Ishikawa (cell line): ENCODE data around the gene RSF1.

Experiments used
- CEBPB ChIP-seq: IDR thresholded peaks from 2 replicates; pipeline ENCODE4 v1.6.1; 2012
- CREB1 ChIP-seq: IDR thresholded peaks from 2 replicates; pipeline ENCODE4 v1.6.1; 2012; ENCODE audit warnings: low read depth
- EGR1 ChIP-seq: IDR thresholded peaks from 2 replicates; pipeline ENCODE4 v1.6.1; 2012
- EP300 ChIP-seq: IDR thresholded peaks from 2 replicates; pipeline ENCODE4 v1.6.1; 2012; ENCODE audit warnings: borderline replicate concordance
- FOXM1 ChIP-seq: IDR thresholded peaks from 2 replicates; pipeline ENCODE4 v1.6.1; 2012; ENCODE audit warnings: low read depth, borderline replicate concordance
- NFIC ChIP-seq: IDR thresholded peaks from 2 replicates; pipeline ENCODE4 v1.6.1; 2012
- RAD21 ChIP-seq: IDR thresholded peaks from 2 replicates; pipeline ENCODE4 v1.6.1; 2012; ENCODE audit warnings: low read depth
- TAF1 ChIP-seq: IDR thresholded peaks from 2 replicates; pipeline ENCODE4 v1.6.1; 2012; ENCODE audit warnings: low read depth, mild to moderate bottlenecking
- TCF12 ChIP-seq: IDR thresholded peaks from 2 replicates; pipeline ENCODE4 v1.6.1; 2012; ENCODE audit warnings: low read depth
- TEAD4 ChIP-seq: IDR thresholded peaks from 2 replicates; pipeline ENCODE4 v1.6.1; 2012
- YY1 ChIP-seq: IDR thresholded peaks from 2 replicates; pipeline ENCODE4 v1.6.1; 2012; ENCODE audit warnings: low read depth
- ZBTB7A ChIP-seq: IDR thresholded peaks from 2 replicates; pipeline ENCODE4 v1.6.1; 2012; ENCODE audit warnings: low read depth
- TF ChIP-seq, protein P1 (sequence below): IDR thresholded peaks from 2 replicates; pipeline ENCODE4 v1.6.1; 2012; ENCODE audit warnings: low read depth, mild to moderate bottlenecking
- TF ChIP-seq, protein P2 (sequence below): IDR thresholded peaks from 2 replicates; pipeline ENCODE4 v1.6.1; 2012
- TF ChIP-seq, protein P3 (sequence below): IDR thresholded peaks from 2 replicates; pipeline ENCODE4 v1.6.1; 2012

Gene RSF1

DNA sequence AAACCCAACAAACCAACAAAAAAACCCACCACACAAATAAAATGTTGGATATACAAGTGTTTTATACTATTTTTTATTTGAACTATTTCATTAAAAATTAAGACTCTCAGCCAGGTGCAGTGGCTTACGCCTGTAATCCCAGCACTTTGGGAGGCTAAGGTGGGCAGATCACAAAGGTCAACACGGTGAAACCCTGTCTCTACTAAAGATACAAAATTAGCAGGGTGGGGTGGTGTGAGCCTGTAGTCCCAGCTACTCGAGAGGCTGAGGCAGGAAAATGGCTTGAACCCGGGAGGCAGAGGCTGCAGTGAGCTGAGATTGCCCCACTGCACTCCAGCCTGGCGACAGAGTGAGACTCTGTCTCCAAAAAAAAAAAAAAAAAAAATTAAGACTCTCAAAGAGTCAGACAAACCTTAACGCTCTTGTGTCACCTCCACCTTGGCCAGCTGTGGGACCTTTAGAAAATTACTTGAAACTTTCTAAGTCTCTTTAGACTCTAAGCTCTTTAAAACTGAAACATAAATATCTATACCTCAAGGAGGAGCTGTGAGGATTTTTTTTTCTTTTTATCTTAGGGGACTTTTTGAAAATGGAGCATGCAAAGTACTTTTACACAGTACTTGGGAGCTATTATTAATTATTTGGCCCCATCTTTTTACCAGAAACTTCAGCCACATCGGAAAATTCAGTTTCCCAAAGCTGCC, 114.5 kb downstream of the RSF1 start:
- TF ChIP-seq ZBTB7A = no peak
- TF ChIP-seq, protein P1, sequence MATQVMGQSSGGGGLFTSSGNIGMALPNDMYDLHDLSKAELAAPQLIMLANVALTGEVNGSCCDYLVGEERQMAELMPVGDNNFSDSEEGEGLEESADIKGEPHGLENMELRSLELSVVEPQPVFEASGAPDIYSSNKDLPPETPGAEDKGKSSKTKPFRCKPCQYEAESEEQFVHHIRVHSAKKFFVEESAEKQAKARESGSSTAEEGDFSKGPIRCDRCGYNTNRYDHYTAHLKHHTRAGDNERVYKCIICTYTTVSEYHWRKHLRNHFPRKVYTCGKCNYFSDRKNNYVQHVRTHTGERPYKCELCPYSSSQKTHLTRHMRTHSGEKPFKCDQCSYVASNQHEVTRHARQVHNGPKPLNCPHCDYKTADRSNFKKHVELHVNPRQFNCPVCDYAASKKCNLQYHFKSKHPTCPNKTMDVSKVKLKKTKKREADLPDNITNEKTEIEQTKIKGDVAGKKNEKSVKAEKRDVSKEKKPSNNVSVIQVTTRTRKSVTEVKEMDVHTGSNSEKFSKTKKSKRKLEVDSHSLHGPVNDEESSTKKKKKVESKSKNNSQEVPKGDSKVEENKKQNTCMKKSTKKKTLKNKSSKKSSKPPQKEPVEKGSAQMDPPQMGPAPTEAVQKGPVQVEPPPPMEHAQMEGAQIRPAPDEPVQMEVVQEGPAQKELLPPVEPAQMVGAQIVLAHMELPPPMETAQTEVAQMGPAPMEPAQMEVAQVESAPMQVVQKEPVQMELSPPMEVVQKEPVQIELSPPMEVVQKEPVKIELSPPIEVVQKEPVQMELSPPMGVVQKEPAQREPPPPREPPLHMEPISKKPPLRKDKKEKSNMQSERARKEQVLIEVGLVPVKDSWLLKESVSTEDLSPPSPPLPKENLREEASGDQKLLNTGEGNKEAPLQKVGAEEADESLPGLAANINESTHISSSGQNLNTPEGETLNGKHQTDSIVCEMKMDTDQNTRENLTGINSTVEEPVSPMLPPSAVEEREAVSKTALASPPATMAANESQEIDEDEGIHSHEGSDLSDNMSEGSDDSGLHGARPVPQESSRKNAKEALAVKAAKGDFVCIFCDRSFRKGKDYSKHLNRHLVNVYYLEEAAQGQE = no peak
- no peak for TF ChIP-seq YY1
- TF ChIP-seq TCF12 = no peak
- no peak for TF ChIP-seq TEAD4
- TF ChIP-seq EGR1 = no peak
- no peak for TF ChIP-seq CEBPB
- no peak for TF ChIP-seq NFIC
- TF ChIP-seq FOXM1 = no peak
- TF ChIP-seq CREB1 = no peak
- TF ChIP-seq, protein P2, sequence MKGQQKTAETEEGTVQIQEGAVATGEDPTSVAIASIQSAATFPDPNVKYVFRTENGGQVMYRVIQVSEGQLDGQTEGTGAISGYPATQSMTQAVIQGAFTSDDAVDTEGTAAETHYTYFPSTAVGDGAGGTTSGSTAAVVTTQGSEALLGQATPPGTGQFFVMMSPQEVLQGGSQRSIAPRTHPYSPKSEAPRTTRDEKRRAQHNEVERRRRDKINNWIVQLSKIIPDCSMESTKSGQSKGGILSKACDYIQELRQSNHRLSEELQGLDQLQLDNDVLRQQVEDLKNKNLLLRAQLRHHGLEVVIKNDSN = no peak
- no peak for TF ChIP-seq RAD21
- TF ChIP-seq, protein P3, sequence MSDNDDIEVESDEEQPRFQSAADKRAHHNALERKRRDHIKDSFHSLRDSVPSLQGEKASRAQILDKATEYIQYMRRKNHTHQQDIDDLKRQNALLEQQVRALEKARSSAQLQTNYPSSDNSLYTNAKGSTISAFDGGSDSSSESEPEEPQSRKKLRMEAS = no peak
- TF ChIP-seq TAF1 = no peak
- TF ChIP-seq EP300 = no peak

DNA sequence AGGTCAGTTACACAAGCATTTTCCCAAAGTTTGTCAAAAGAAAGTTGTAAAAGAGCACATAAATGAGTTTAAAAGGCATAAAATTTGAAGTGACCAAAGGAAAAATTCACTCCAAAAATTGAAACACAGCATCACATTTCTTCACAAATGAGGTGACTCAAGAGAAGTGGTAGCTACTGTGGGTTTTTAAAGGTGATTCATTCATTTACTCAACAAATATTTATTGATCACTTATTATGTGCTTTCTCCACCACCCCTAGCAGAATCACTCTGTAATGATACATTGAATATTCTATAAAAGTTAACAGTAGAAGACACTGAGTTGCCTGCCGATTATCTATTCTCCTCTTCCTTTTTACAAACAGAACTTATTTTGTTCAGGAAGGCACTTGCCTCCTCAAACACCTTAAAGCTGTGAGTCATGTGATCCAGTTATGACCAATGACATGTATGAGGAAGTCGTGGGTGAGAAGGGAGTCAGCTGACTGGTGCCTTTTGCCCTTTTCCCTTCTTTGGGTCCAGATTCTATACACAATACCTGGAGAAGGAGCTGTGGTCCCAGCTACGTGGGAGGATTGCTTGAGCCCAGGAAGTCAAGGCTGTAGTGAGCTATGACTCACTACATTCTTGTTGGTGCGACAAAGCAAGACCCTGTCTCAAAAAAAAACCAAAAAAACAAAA, 115.2 kb downstream of the RSF1 start:
- TF ChIP-seq, protein P1 = no peak
- TF ChIP-seq, protein P2 = peak; percentile 70

DNA sequence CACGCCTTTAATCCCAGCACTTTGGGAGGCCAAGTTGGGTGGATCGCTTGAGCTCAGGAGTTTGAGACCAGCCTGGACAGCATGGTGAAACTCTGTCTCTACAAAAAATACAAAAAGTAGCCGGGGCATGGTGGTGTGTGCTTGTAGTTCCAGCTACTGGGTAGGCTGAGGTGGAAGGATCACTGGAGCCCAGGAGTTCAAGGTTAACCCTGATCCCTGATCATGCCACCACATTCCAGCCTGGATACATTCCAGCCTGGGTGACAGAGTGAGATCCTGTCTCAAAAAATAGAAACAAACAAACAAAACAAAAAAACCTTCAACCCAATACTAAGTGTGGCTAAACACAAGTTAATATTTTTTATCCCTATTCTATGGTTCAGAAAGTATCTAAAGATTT, 116.5 kb downstream of the RSF1 start:
- no peak for TF ChIP-seq EP300
- no peak for TF ChIP-seq YY1
- TF ChIP-seq FOXM1 = no peak
- no peak for TF ChIP-seq TEAD4
- TF ChIP-seq EGR1 = no peak
- TF ChIP-seq, protein P3 = no peak
- TF ChIP-seq ZBTB7A = no peak
- TF ChIP-seq TCF12 = no peak
- TF ChIP-seq CREB1 = no peak
- TF ChIP-seq TAF1 = no peak
- TF ChIP-seq, protein P2 = no peak
- TF ChIP-seq NFIC = no peak
- TF ChIP-seq RAD21 = no peak
- TF ChIP-seq, protein P1 = no peak
- no peak for TF ChIP-seq CEBPB

DNA sequence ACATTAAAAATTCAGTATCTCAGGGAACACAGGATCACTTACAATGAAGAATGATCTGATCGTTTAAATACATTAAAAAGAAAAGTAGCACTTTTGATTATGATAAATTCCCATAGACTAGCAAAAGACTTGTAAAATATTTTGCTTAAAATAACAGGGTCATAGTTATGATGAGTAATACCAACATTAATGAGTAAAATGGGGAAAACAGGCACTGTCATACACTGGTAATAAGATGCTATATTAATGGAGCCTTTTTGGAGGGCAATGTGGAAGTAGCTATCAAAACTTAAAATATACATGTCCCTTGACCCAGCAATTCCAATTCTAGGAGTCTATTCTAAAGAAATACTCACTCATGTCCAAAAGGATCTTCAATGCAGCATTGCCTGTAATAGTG, 121.1 kb downstream of the RSF1 start:
- TF ChIP-seq EGR1 (no peak), TAF1 (no peak), TEAD4 (no peak), EP300 (no peak), FOXM1 (no peak), CREB1 (no peak), CEBPB (no peak), NFIC (no peak), ZBTB7A (no peak)
- TF ChIP-seq, protein P2 = no peak
- TF ChIP-seq, protein P1 = no peak
